ENCODE results near the gene FOSL2.

DNA sequence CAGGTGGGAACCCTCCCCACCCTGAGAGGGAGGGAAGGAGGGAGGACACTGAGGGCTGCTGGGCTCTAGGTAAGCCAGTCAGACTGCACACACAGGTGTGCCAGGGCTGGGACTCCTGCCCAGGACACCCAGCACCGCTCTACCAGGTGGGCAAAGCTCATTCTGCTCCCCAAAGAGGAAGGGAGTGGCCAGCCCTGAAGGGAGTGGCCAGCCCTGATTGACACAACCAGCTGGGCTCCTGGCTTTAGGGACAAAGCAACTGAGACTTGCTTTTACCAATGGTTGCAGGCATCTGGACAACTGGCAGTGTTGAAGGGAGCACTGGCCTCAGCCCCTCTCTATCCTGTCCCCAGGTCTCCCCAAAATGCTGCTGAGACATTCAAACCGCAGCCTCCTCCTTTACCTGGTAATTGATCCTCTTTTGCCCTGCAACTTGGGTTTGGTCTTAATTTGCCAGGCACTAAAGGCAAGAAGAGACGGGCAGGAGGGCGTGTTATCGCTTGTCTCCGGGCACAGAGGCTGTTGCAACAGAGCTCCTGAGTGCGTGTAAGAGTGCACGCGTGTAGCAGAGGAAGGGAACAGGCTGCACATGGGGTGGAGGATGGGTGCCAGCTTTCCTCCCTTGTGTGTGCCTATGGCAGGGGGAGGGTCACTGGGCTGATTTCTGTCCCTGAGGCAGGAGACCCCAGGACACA, 14.5 kb upstream of the FOSL2 start:
- TF ChIP-seq, protein P1, sequence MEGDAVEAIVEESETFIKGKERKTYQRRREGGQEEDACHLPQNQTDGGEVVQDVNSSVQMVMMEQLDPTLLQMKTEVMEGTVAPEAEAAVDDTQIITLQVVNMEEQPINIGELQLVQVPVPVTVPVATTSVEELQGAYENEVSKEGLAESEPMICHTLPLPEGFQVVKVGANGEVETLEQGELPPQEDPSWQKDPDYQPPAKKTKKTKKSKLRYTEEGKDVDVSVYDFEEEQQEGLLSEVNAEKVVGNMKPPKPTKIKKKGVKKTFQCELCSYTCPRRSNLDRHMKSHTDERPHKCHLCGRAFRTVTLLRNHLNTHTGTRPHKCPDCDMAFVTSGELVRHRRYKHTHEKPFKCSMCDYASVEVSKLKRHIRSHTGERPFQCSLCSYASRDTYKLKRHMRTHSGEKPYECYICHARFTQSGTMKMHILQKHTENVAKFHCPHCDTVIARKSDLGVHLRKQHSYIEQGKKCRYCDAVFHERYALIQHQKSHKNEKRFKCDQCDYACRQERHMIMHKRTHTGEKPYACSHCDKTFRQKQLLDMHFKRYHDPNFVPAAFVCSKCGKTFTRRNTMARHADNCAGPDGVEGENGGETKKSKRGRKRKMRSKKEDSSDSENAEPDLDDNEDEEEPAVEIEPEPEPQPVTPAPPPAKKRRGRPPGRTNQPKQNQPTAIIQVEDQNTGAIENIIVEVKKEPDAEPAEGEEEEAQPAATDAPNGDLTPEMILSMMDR (conservative IDR thresholded peaks at IDR 0.05 in 1 of 2, IDR thresholded peaks at IDR 0.05 in 1 of 2; ENCODE audit: extremely low read depth in 1 of 2, insufficient read depth in 1 of 2, low read depth in 1 of 2, low read length in 2 of 2) = no peak
- no peak for TF ChIP-seq EZH2 (IDR thresholded peaks at IDR 0.05; ENCODE audit: borderline replicate concordance, low read length)

Data from mammary epithelial cell (primary cell).